Measurements from ENCODE around the gene GRIP1.

DNA sequence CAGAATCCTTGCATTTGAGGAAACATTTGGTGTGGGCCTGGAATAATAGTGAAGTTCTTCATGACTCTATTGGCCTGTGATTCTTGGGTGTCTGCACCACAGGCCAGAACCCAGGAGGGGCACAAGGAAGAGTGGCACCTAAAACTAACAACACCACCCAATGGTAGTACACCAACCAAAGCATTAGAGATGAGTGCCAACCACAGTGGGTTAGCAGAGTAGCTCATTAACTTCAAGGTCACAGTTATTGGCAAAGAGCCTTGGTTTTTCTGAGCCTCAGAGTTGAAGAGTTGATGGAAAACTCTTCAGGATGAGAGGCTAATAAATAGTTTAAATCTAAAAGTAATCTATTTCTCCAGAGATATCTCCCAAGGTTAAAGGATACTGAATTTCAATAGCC, 319.6 kb downstream of the GRIP1 start:
- TF ChIP-seq, protein P1, sequence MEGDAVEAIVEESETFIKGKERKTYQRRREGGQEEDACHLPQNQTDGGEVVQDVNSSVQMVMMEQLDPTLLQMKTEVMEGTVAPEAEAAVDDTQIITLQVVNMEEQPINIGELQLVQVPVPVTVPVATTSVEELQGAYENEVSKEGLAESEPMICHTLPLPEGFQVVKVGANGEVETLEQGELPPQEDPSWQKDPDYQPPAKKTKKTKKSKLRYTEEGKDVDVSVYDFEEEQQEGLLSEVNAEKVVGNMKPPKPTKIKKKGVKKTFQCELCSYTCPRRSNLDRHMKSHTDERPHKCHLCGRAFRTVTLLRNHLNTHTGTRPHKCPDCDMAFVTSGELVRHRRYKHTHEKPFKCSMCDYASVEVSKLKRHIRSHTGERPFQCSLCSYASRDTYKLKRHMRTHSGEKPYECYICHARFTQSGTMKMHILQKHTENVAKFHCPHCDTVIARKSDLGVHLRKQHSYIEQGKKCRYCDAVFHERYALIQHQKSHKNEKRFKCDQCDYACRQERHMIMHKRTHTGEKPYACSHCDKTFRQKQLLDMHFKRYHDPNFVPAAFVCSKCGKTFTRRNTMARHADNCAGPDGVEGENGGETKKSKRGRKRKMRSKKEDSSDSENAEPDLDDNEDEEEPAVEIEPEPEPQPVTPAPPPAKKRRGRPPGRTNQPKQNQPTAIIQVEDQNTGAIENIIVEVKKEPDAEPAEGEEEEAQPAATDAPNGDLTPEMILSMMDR (IDR thresholded peaks at IDR 0.05; ENCODE audit: insufficient read depth, low read length) = no peak
- TF ChIP-seq POLR2AphosphoS5 (IDR thresholded peaks at IDR 0.05; ENCODE audit: low read depth) (no peak), GABPA (IDR thresholded peaks at IDR 0.05; ENCODE audit: low read depth) (no peak)
- TF ChIP-seq, protein P2, sequence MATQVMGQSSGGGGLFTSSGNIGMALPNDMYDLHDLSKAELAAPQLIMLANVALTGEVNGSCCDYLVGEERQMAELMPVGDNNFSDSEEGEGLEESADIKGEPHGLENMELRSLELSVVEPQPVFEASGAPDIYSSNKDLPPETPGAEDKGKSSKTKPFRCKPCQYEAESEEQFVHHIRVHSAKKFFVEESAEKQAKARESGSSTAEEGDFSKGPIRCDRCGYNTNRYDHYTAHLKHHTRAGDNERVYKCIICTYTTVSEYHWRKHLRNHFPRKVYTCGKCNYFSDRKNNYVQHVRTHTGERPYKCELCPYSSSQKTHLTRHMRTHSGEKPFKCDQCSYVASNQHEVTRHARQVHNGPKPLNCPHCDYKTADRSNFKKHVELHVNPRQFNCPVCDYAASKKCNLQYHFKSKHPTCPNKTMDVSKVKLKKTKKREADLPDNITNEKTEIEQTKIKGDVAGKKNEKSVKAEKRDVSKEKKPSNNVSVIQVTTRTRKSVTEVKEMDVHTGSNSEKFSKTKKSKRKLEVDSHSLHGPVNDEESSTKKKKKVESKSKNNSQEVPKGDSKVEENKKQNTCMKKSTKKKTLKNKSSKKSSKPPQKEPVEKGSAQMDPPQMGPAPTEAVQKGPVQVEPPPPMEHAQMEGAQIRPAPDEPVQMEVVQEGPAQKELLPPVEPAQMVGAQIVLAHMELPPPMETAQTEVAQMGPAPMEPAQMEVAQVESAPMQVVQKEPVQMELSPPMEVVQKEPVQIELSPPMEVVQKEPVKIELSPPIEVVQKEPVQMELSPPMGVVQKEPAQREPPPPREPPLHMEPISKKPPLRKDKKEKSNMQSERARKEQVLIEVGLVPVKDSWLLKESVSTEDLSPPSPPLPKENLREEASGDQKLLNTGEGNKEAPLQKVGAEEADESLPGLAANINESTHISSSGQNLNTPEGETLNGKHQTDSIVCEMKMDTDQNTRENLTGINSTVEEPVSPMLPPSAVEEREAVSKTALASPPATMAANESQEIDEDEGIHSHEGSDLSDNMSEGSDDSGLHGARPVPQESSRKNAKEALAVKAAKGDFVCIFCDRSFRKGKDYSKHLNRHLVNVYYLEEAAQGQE (IDR thresholded peaks at IDR 0.05; ENCODE audit: insufficient replicate concordance, low read depth) = no peak
